Lower leg skin (tissue), 4 donors: ENCODE data around the gene CARD14. TPM values are rescaled to one million over a fixed set of nuclear protein-coding genes. Genes with fewer than 3 reads are reported as not detected.
"Not testable (repeated sequence)": the region's sequence is repeated elsewhere in the genome, so short reads cannot be mapped to it uniquely, and the experiment has no call there.

Experiments
- DNase-seq, 2 donors: peaks; one replicate each; pipeline ENCODE4 v3.0.0-alpha.2; 2019; ENCODE audit warnings: low spot score in 2 of 2
- H3K4me3 ChIP-seq: fragments of 200-600 bp; sonication (generic); 2 replicates; pipeline ENCODE4 v1.5.1; 2017; ENCODE audit warnings: mild to moderate bottlenecking, low read depth; ENCODE audit not compliant: poor library complexity, severe bottlenecking
- CTCF ChIP-seq, 3 donors: fragments of 450-650 bp; IDR thresholded peaks; one replicate each; pipeline ENCODE4 v1.5.1; 2016; ENCODE audit warnings: antibody characterized with exemption in 3 of 3, mild to moderate bottlenecking in 3 of 3, moderate library complexity in 2 of 3
- POLR2A ChIP-seq, 2 donors: fragments of 450-650 bp; IDR thresholded peaks; one replicate each; pipeline ENCODE4 v1.6.1; 2016 to 2017; ENCODE audit warnings: antibody characterized with exemption in 2 of 2, mild to moderate bottlenecking in 1 of 2, moderate library complexity in 1 of 2
- WGBS, 2 donors: methylation state at CpG; one replicate each; pipeline ENCODE4 v1.1.5; 2018; 5-methylcytosine and 5-hydroxymethylcytosine counted together
- intact Hi-C: fragments of 100-400 bp; cut with DNase I; formaldehyde crosslinking; loops from one replicate; pipeline ENCODE4 v1.15.0; 2023; ENCODE audit warnings: low total_unique reads
- total RNA-seq, 4 donors: library from RNA; depleted of rRNA; stranded (reverse); fragments of >200 nt; gene quantifications; one replicate each; pipeline ENCODE4 v1.1.0, GENCODE V29; 2016

The CARD14 gene
- total RNA-seq, 4 donors from 2014 or later = 52.3 to 73.2 (median 57.5) TPM

GRCh38 chr17:80195671-80196529, 26.1 kb downstream of the CARD14 start:
- no peak for DNase-seq
- WGBS, 2 donors = 68 to 71% methylated on average over 22 to 27 of the region's 27 CpGs
- intact Hi-C loops = no loop called here
- peak in 1 of 3 donors; percentile 46 for TF ChIP-seq CTCF (IDR thresholded peaks at IDR 0.05)
- TF ChIP-seq POLR2A (IDR thresholded peaks at IDR 0.05) = no peak
- H3K4me3 ChIP-seq = no peak overlapping the region

GRCh38 chr17:80196652-80197051, 26.8 kb downstream of the CARD14 start:
- WGBS, 2 donors = 92 to 93% methylated on average over 7 of the region's 7 CpGs
- no peak for DNase-seq
- TF ChIP-seq CTCF (IDR thresholded peaks at IDR 0.05) = no peak
- no peak for TF ChIP-seq POLR2A (IDR thresholded peaks at IDR 0.05)
- no peak overlapping the region for H3K4me3 ChIP-seq
- intact Hi-C loops = no loop called here

GRCh38 chr17:80198144-80198661, 28.4 kb downstream of the CARD14 start:
- DNase-seq = no peak
- no peak for TF ChIP-seq POLR2A (IDR thresholded peaks at IDR 0.05)
- TF ChIP-seq CTCF (IDR thresholded peaks at IDR 0.05) = no peak
- intact Hi-C loops = no loop called here
- WGBS, 2 donors = 67 to 85% methylated on average over 10 to 23 of the region's 27 CpGs
- no peak overlapping the region for H3K4me3 ChIP-seq

GRCh38 chr17:80199295-80199694, 29.5 kb downstream of the CARD14 start:
- intact Hi-C loops, H3K4me3 ChIP-seq, DNase-seq: not testable (repeated sequence)
- WGBS, 2 donors = 74 to 82% methylated on average over 6 of the region's 6 CpGs

- H3K4me3 ChIP-seq = no peak overlapping the region
- no peak for DNase-seq
- TF ChIP-seq CTCF (IDR thresholded peaks at IDR 0.05) = no peak
- TF ChIP-seq POLR2A (IDR thresholded peaks at IDR 0.05) = no peak
- 89 to 91% methylated on average over 14 to 15 of the region's 15 CpGs for WGBS, 2 donors
- intact Hi-C loops = no loop called here
Observed at GRCh38 chr17:80201446-80201845, 31.6 kb downstream of the CARD14 start.

GRCh38 chr17:80202197-80202596, 32.4 kb downstream of the CARD14 start:
- 87 to 94% methylated on average over 17 of the region's 17 CpGs for WGBS, 2 donors
- TF ChIP-seq POLR2A (IDR thresholded peaks at IDR 0.05) (no peak), CTCF (IDR thresholded peaks at IDR 0.05) (no peak)
- no peak overlapping the region for H3K4me3 ChIP-seq
- no peak for DNase-seq
- intact Hi-C loops = no loop called here
